HL-60 (cell line): ENCODE measurements around the gene TAS2R60.
A peak's percentile ranks its signal among the peaks of the same experiment; 100 is the strongest.

Experiments used
- DNase-seq, 2 experiments: peaks; one replicate each; pipeline ENCODE4 v3.0.0-alpha.2; 2010 to 2020; ENCODE audit warnings: low read depth in 1 of 2, low spot score in 1 of 2
- H3K27ac ChIP-seq: fragments of 250-450 bp; sonication (Bioruptor Pico); replicated peaks from 2 replicates; pipeline ENCODE4 v1.5.1; 2020; ENCODE audit warnings: mild to moderate bottlenecking, moderate library complexity
- H3K27me3 ChIP-seq: fragments of 250-450 bp; sonication (Bioruptor Pico); 2 replicates; pipeline ENCODE4 v1.5.1; 2021; ENCODE audit warnings: mild to moderate bottlenecking, moderate library complexity; ENCODE audit not compliant: insufficient read depth, poor library complexity, severe bottlenecking
- H3K4me3 ChIP-seq: replicated peaks from 2 replicates; pipeline ENCODE4 v1.5.1; 2011; ENCODE audit warnings: mild to moderate bottlenecking, control low read depth, low read length; ENCODE audit not compliant: insufficient read depth
- GABPA ChIP-seq: IDR thresholded peaks from 2 replicates; pipeline ENCODE4 v1.6.1; 2012; ENCODE audit warnings: low read depth
- POLR2AphosphoS5 ChIP-seq: IDR thresholded peaks from 2 replicates; pipeline ENCODE4 v1.6.1; 2012; ENCODE audit warnings: low read depth
- SPI1 ChIP-seq: IDR thresholded peaks from 2 replicates; pipeline ENCODE4 v1.6.1; 2012; ENCODE audit warnings: low read depth, mild to moderate bottlenecking, borderline replicate concordance
- TF ChIP-seq, protein P1 (sequence below): IDR thresholded peaks from one replicate; pipeline ENCODE4 v1.5.1; 2011; ENCODE audit warnings: low read length, control low read depth, inconsistent platforms; ENCODE audit not compliant: insufficient read depth
- TF ChIP-seq, protein P2 (sequence below): IDR thresholded peaks from 2 replicates; pipeline ENCODE4 v1.6.1; 2012; ENCODE audit warnings: low read depth; ENCODE audit not compliant: insufficient replicate concordance

TAS2R60 gene

DNA sequence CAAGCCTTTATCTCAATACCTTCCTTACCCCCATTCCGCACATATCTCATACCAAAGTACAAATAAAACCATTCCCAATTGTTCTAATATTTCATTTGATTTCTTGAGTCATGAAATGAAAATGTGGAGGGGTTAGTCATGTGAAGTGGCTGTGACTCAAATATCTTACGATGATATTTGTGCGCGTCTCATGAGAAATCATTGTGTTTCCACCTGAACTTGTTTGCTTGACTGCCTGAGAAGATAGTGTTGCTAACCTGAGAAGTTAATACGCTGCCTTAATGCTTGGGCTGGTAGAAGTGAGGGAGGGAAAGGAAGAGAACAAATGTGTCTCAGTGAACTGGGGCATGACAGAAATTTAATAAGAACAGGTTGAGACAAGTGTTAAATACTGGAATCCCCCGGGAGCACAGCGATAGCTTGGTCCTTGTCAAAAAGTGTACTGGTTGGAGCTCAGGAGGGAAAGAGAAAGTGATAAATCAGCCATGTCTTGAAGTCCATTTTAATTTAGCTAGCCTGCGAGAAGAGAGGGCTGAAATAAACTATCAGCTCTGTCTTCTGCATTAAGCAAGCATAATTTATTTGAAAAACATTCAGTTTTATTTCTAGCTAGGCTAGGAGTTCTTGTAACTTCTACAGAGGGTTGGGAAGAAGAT, 27.4 kb upstream of the TAS2R60 start:
- TF ChIP-seq GABPA (no peak), SPI1 (no peak), POLR2AphosphoS5 (no peak)
- TF ChIP-seq, protein P1, sequence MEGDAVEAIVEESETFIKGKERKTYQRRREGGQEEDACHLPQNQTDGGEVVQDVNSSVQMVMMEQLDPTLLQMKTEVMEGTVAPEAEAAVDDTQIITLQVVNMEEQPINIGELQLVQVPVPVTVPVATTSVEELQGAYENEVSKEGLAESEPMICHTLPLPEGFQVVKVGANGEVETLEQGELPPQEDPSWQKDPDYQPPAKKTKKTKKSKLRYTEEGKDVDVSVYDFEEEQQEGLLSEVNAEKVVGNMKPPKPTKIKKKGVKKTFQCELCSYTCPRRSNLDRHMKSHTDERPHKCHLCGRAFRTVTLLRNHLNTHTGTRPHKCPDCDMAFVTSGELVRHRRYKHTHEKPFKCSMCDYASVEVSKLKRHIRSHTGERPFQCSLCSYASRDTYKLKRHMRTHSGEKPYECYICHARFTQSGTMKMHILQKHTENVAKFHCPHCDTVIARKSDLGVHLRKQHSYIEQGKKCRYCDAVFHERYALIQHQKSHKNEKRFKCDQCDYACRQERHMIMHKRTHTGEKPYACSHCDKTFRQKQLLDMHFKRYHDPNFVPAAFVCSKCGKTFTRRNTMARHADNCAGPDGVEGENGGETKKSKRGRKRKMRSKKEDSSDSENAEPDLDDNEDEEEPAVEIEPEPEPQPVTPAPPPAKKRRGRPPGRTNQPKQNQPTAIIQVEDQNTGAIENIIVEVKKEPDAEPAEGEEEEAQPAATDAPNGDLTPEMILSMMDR = no peak
- TF ChIP-seq, protein P2, sequence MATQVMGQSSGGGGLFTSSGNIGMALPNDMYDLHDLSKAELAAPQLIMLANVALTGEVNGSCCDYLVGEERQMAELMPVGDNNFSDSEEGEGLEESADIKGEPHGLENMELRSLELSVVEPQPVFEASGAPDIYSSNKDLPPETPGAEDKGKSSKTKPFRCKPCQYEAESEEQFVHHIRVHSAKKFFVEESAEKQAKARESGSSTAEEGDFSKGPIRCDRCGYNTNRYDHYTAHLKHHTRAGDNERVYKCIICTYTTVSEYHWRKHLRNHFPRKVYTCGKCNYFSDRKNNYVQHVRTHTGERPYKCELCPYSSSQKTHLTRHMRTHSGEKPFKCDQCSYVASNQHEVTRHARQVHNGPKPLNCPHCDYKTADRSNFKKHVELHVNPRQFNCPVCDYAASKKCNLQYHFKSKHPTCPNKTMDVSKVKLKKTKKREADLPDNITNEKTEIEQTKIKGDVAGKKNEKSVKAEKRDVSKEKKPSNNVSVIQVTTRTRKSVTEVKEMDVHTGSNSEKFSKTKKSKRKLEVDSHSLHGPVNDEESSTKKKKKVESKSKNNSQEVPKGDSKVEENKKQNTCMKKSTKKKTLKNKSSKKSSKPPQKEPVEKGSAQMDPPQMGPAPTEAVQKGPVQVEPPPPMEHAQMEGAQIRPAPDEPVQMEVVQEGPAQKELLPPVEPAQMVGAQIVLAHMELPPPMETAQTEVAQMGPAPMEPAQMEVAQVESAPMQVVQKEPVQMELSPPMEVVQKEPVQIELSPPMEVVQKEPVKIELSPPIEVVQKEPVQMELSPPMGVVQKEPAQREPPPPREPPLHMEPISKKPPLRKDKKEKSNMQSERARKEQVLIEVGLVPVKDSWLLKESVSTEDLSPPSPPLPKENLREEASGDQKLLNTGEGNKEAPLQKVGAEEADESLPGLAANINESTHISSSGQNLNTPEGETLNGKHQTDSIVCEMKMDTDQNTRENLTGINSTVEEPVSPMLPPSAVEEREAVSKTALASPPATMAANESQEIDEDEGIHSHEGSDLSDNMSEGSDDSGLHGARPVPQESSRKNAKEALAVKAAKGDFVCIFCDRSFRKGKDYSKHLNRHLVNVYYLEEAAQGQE = no peak
- Histone ChIP-seq H3K4me3 (no peak overlapping the region), H3K27ac (no peak overlapping the region), H3K27me3 (no peaks in the 10 kb centered on the region)
- no peak for DNase-seq

DNA sequence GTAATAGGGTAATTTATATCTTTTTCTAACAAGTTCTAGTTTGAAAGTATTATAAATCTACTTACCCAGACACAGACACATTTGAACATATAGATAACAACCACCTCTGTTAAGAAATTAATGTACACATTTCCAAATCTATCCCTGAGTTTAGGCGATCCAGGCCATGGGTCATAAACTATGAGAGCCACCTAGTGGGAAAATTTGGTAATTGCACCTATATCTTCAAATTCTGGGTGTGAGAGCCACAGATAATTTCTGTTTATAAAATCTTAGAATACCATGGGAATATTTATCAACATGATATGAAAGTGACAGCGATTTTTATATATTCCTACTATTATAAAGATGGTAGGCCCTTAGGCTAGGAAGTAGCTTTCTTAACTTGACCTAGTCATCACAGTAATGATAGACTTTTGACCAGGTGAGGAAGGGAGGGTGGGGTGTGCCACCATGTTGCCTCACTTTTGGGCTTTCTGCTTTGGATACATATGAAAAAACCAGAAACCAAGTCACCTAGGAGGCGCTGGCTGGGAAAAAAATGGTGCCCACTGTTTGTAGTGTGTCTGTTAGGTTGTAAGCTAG, 26.6 kb upstream of the TAS2R60 start:
- no peak overlapping the region for H3K27ac ChIP-seq
- H3K27me3 ChIP-seq = no peaks in the 10 kb centered on the region
- no peak for TF ChIP-seq POLR2AphosphoS5
- TF ChIP-seq, protein P1 = peak; percentile 64
- peak in 1 of 2 experiments; percentile 36 for DNase-seq
- no peak overlapping the region for H3K4me3 ChIP-seq

DNA sequence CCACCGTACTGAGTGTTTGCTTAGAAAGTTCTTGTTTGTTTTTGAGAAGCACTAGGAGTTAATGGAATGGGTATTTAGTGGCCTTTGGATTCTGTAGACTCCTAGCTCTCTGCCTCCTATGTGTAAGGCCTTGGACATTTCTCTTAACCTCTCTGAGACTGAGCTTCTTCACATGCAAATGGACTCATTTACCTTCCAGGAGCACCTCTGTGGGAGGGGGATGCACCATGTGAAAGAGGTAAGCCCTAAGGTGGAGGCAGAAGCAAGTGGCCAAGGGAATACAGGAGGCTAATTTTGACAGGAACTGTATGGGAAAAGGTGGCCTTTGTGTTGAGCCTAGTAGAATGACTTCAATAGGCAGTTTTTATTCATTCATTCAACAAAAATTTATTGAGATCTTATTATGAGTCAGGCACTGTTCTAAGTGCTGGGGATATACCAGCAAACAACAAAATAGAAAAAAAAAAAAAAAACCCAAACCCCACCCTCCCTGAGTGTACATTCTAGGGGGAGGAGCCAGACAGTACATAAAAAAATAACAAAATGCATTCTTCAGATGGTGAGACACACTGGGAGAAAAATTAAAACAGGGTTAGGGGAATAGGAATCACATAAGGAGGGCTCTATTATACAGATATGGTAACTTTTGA, 25.4 kb upstream of the TAS2R60 start:
- no peak overlapping the region for H3K4me3 ChIP-seq
- no peak overlapping the region for H3K27ac ChIP-seq
- no peaks in the 10 kb centered on the region for H3K27me3 ChIP-seq
- TF ChIP-seq POLR2AphosphoS5 (no peak), SPI1 (no peak), GABPA (no peak)
- TF ChIP-seq, protein P2 = no peak
- TF ChIP-seq, protein P1 = no peak
- no peak for DNase-seq
